Ureter (tissue), 1 donor: ENCODE measurements around the gene HELT. TPM values are rescaled to one million over a fixed set of nuclear protein-coding genes. Genes with fewer than 3 reads are reported as not detected.

Experiments used
- DNase-seq: peaks from one replicate; pipeline ENCODE4 v3.0.0-alpha.2; 2020; ENCODE audit warnings: low spot score
- total RNA-seq: library from RNA; stranded (reverse); gene quantifications from one replicate; pipeline ENCODE4 v1.2.4, GENCODE V29; 2023
- donor health status: DM: yes; HTN: yes; CAD: no.

Gene HELT
- total RNA-seq, 1 donor from 2014 or later: not detected

- no peak for DNase-seq
Observed at GRCh38 chr4:185003596-185004351, 14.5 kb upstream of the HELT start.

- no peak for DNase-seq
Observed at GRCh38 chr4:185004562-185005218, 13.6 kb upstream of the HELT start.

- peak; percentile 85 for DNase-seq
Observed at GRCh38 chr4:185005219-185005819, 13.0 kb upstream of the HELT start.

DNA sequence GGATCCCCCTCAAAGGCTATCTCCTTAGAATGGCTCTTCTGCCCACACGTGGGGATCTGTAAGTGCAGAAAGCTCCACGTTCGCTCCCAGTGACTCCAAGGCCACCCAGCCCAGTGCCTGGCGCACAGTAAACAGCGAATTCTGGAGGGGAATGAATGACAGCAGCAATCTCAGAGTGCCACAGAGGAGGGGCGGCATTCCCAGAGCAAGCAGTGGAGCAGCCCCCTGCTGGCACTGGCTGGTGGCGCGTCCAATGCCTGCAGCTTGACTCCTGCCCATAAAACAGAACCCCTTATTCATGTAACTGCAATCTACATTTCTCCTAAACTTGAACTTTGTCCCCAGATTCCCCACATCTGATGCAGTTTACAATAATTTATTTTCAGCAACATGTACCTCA is 6.9 kb upstream of the HELT start:
- DNase-seq: no peak

- no peak for DNase-seq
Observed at GRCh38 chr4:185013417-185014125, 4.7 kb upstream of the HELT start.

DNA sequence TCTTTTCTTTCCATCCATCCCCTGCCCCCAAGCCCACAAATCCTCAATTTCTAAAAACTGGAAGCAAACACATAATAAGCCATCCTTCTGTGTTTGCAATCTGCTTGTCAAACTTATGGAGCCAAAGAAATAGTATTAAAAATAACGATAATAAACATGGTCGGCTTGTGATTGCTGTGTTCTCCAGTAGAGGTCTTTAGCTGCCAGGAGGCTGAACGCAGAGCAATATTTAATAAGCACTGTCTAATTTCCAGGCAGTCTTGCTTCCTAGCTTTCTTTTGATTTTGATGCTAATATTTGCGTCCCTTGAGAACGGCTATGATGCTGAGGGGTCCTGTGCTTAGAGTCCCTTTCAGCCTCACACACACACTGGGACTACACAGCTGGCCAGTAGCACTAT is 3.2 kb upstream of the HELT start:
- DNase-seq: no peak

- DNase-seq: no peak
Observed at GRCh38 chr4:185016101-185016940, 2.0 kb upstream of the HELT start.

- no peak for DNase-seq
Observed at GRCh38 chr4:185016946-185017758, 1.1 kb upstream of the HELT start.

GRCh38 chr4:185018834-185019455 is 655 bp downstream of the HELT start:
- DNase-seq: no peak

DNA sequence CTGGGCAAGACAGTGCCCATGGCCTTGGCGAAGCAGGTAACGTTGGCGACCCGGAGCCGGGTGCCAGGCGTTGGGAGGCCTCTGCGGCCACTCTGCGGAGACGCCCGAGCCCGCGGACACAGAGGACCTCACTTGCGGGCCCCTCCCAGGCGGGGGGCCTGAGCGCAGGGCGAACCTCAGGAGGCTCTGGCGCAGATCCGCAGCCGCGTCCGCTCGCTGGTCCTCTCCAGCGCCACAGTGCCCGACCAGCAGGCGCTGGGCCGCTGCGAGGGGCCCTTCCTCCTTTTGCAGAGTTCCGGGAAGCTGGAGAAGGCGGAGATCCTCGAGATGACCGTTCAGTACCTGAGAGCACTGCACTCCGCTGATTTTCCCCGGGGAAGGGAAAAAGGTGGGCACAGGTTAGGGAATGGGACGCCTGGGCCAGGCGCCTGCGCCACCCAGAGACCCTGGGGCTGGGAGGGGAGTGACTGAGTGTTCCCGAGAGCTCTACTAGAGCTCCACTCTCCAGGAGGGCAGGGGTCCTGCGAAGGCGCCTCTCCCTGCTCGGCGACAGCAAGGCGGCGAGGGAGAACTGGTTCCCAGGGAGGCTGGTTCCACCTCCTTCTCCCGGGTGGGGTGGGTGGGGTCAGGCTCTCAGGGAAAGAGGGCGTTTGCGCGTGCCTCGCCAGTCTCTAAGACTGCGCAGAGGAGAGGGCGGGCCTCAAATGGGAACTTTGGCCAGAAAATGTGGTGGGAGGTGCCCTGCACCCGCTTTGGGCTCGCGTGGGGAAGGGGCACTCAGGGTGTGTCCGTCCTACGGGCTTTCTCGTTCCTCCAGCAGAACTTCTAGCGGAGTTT is 1.4 kb downstream of the HELT start:
- DNase-seq: no peak

DNA sequence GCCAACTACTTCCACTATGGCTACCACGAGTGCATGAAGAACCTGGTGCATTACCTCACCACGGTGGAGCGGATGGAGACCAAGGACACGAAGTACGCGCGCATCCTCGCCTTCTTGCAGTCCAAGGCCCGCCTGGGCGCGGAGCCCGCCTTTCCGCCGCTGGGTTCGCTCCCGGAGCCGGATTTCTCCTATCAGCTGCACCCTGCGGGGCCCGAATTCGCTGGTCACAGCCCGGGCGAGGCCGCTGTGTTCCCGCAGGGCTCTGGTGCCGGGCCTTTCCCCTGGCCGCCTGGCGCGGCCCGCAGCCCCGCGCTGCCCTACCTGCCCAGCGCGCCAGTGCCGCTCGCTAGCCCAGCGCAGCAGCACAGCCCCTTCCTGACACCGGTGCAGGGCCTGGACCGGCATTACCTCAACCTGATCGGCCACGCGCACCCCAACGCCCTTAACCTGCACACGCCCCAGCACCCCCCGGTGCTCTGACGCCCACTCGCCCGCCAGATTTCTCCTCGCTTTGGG is 2.1 kb downstream of the HELT start:
- DNase-seq: no peak

- no peak for DNase-seq
Observed at GRCh38 chr4:185020863-185021761, 2.8 kb downstream of the HELT start.

DNA sequence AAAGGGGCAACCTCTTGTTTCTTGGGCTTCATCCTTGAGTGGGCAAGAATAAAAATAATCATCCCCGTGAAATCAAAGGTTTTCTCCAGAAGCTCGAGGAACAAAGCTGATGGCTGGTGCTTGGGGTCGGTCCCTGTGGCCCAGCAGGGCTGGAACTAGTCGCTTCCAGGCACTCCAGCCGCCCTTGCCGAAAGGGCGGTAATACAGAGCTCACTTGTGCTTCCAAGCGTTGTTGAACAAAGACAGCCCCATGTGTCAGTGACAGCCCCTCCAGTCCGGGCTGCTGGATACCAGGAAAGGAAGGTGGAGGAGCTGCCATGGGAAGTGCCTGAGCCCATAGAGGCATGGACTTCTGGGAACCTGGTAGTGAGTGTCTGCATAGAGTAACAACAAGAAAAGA is 5.2 kb downstream of the HELT start:
- DNase-seq: no peak

DNA sequence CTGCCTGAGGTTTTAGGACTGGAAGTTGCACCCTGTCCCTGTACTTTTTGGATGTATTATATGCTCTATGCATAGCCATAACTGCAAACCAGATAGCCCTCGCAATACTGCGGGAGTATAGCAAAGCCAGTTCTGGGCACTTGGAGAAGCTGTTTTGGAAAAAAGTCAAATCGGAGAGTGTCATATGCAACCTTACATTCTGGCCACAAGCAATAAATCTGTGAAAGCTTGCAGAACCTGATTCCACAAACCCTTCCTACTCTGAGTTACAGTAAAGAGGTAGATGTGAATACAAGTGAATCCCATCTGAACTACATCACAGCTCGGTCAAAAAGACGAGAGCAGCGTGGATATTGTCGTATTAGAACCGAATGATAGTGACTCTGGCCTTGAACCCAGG is 10.3 kb downstream of the HELT start:
- DNase-seq: no peak

GRCh38 chr4:185031611-185032010 is 13.3 kb downstream of the HELT start:
- DNase-seq: no peak

DNA sequence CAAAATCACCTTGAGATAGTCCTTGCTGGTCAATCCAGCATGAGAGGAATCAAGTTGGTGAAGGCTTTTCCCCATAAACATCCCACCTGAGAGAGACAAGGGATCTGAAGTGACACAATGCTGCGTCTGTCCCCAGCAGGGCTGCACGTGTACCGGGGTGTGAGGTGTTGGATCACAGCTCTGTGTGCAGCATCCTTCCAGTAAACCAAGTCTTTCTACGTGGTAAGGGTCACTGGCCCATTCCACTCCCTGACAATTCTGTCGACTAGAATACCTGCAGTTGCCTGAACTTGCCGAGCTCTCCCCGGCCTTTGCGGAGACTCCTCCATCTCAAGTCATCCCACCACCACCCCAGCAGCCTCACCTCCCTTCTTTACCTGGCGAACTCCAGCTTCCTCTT is 14.8 kb downstream of the HELT start:
- no peak for DNase-seq

GRCh38 chr4:185033950-185034349 is 15.7 kb downstream of the HELT start:
- no peak for DNase-seq

GRCh38 chr4:185035284-185035683 is 17.0 kb downstream of the HELT start:
- DNase-seq: no peak
